Measurements from ENCODE around the gene MAU2.

- TF ChIP-seq CTCF (IDR thresholded peaks at IDR 0.05) (no peak), POLR2AphosphoS5 (IDR thresholded peaks at IDR 0.05) (no peak)
Observed at GRCh38 chr19:19407633-19407930, 87.0 kb downstream of the MAU2 start.
